Left colon (tissue), 2 donors: ENCODE data around the gene LARP4B. TPM values are rescaled to one million over a fixed set of nuclear protein-coding genes. Genes with fewer than 3 reads are reported as not detected.
A peak's percentile ranks its signal among the peaks of the same experiment; 100 is the strongest.

Source experiments
- ATAC-seq: fragments of 200-7000 bp; cut with Tn5 transposase; one replicate; pipeline ENCODE4 v1.9.1; 2020; ENCODE audit warnings: mild to moderate bottlenecking, moderate library complexity
- DNase-seq, 2 donors: peaks; one replicate each; pipeline ENCODE4 v3.0.0-alpha.2; 2020
- intact Hi-C, 2 donors: fragments of 100-400 bp; cut with DNase I in 1 of 2; cut with micrococcal nuclease in 1 of 2; formaldehyde crosslinking; loops; one replicate each; pipeline versions ENCODE4 v1.11.2 to v1.14.0; 2022; cut with DNase I, micrococcal nuclease
- total RNA-seq, 2 donors: library from RNA; stranded (reverse); fragmentation: NEBNext Ultra II Directional; extraction: Animal tissue kit (Norgen Biotek cat#: 25700); gene quantifications; one replicate each; pipeline ENCODE4 v1.2.1, GENCODE V29; 2021
- donor health status: DM: no; HTN: no; CAD: no.
- donor health status: DM: yes; HTN: yes; CAD: no.

Gene LARP4B
- total RNA-seq, 2 donors from 2014 or later: 124 to 152 TPM

DNA sequence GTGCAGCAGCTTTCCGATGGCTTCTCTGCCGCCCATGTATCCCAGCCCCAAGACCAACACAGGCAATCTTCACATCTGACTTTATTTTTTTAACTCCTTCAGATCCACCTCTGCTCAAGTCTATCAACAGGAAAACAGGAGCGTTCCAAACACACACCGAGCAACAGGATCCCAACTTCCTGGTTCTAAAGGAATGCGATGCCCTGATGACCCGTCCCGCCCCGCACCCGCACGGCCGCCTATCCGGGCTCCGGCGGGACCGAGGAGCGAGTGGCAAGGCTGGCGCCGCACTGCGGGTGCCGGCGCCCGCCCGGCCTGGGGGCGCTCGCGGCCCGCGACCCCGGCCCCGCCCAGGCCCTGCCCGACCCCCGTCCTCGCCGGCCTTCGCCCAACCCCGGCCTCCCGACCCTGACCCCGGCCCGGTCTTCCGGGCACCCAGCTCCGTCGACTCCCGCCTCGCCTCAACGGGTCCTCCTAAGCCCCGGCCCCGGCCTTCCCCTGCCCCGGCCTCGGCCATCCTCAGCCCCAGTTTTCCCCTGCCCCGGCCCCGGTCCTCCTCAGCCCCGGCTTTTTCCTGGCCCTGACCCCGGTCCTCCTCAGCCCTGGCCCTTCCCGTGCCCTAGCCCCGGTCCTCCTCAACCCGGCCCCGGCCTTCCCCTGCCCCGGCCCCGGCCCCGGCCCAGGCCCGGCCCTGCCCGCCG, 730 bp downstream of the LARP4B start:
- DNase-seq (peak; percentile 67 to 74), ATAC-seq (peak; percentile 55)
- intact Hi-C loops: no loop called here

GRCh38 chr10:929960-930624, 1.4 kb downstream of the LARP4B start:
- intact Hi-C loops: no loop called here
- no peak for ATAC-seq
- no peak for DNase-seq

GRCh38 chr10:927131-927530, 4.4 kb downstream of the LARP4B start:
- ATAC-seq (no peak), DNase-seq (no peak)
- intact Hi-C loops: no loop called here

GRCh38 chr10:926075-926698, 5.3 kb downstream of the LARP4B start:
- intact Hi-C loops: no loop called here
- DNase-seq (peak; percentile 60 to 73), ATAC-seq (peak; percentile 73)

DNA sequence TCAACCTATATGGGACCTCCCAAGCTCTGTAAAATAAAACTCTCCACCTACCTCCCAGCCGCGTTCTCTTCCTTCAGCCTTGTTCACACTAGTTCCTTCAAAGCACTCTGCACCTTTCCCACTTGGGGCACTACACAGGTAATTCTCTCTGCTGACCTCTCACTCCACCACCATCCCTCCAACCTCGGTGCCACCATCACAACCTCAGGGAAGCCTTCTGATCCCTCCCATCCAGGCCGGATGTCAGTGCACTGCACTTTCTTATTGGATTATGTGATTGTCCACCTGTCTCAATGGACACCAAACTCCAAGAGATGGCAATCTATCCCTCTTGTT, 7.0 kb downstream of the LARP4B start:
- ATAC-seq: peak; percentile 63
- DNase-seq: no peak

DNA sequence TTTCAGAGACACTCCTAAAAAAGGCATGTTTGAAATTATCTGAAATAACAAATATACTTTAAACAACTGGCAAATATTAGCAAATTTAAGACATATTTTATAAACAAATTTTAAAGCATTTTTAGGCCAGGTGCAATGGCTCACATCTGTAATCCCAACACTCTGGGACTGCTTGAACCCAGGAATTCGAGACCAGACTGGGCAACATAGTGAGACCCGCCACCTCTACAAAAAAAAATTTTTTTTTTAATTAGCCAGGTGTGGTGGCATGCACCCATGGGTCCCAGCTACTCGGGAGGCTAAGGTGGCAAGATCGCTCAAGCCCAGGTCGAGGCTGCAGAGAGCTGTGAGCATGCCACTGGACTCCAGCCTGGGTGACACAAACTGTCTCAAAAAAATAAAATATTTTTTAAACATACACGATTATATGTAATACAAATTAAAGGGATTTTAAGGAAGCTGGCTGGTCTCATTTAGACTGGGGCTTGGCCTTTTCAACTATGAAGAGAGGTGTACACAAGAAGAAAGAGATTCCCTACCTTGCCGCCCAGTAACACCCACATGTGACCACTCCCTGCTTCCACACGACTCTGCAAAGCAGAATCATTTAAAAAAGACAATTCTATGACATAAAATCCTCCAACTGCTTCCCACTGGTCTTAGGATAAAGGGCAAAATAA, 7.5 kb downstream of the LARP4B start:
- intact Hi-C loops: no loop called here
- DNase-seq (no peak), ATAC-seq (peak; percentile 59)

More for the DNA sequence above, 7.0 kb downstream of the LARP4B start:
- intact Hi-C loops: no loop called here

DNA sequence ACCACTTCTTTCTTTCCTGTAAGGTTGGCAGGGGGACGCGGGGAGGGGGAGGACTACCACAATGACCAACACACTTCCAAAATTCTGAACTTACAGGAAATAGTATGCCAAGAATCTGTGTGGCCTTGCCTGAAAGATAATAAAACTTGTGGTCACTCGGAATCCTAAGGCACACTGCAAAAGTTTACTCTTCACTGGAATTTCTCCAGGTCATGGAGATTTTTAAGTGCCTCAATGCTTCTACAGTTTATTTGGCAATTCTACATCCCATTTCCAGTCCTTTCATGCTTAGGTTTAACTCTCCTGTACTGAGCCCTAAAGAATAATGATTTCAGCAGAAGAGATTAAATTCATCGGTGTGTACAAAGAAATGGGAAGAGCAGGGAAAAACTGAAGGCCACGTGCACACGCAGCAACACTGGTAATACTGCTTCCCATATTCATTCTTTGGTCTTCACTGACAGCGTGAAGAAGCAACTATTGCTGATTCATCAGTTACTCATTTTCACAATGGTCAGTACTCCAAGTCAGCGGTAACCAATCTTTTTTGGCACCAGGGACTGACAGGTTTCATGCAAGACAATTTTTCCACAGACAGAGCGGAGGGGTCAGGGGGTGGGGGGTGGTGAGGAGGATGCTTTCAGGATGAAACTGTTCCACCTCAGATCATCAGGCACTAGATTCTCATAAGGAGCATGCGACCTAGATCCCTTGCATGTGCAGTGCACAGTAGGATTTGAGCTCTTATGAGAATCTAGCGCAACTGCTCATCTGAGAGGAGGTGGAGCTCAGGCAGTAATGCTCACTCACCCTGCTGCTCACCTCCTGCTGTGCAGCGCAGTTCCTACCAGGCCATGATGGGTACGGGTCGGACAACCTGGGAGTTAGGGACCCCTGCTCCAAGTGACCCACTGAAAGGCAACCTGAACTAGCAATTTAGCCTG, 9.8 kb downstream of the LARP4B start:
- intact Hi-C loops: no loop called here
- ATAC-seq (no peak), DNase-seq (no peak)

GRCh38 chr10:920450-920849, 11.1 kb downstream of the LARP4B start:
- ATAC-seq: no peak
- DNase-seq: no peak
- intact Hi-C loops: no loop called here

DNA sequence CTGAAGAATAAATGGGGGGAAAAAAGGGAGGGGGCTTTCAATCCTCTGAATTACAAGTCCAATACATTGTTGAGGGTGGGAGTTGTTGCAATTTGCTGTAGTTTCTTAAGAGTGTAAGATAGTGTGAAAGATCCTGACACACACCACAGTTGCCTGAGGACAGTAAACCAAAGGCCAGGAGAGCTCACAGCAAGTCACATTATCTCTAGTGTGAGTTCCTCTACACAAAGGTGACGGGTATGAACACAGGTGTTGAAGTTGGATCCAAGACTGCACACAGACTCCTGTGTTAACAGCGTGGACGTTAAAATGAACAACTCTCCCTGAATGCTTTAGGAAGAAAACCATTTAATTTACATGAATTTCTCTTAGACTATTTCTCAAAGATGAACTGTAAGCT, 12.0 kb downstream of the LARP4B start:
- no peak for ATAC-seq
- DNase-seq: no peak
- intact Hi-C loops: no loop called here

DNA sequence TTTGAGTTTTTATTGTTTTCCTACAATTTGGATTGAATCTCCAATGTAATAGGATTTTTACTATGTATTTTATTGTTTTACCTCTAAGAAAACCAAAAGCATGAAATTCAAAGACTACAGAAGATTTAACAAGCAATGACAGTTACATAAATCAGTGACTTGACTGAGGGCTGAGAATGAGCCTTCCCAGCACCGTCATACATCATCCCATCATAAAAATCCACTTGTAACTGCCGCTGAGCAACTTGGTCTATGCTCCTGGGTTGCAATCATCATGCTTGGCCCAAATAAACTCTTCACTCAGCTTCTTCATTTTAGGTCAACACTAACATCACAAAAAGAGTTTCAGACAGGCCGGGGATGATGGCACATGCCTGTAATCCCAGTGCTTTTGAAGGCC, 13.5 kb downstream of the LARP4B start:
- intact Hi-C loops: no loop called here
- ATAC-seq (peak; percentile 49), DNase-seq (no peak)

DNA sequence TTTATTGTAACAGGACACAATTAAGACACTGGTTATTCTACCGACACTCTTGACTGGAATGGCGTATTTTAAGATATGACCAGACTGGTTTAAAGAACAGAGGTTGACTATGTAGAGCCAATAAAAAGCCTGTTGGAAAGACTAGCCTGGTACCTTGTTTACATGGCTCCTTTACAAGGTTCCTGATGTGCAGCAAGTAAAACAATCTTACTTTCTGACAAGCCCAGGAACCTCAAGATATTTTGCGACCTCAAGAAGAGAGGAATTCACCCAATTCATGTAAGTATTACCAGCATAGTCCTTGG, 14.1 kb downstream of the LARP4B start:
- peak; percentile 94 for ATAC-seq
- DNase-seq: no peak
- intact Hi-C loops: no loop called here

DNA sequence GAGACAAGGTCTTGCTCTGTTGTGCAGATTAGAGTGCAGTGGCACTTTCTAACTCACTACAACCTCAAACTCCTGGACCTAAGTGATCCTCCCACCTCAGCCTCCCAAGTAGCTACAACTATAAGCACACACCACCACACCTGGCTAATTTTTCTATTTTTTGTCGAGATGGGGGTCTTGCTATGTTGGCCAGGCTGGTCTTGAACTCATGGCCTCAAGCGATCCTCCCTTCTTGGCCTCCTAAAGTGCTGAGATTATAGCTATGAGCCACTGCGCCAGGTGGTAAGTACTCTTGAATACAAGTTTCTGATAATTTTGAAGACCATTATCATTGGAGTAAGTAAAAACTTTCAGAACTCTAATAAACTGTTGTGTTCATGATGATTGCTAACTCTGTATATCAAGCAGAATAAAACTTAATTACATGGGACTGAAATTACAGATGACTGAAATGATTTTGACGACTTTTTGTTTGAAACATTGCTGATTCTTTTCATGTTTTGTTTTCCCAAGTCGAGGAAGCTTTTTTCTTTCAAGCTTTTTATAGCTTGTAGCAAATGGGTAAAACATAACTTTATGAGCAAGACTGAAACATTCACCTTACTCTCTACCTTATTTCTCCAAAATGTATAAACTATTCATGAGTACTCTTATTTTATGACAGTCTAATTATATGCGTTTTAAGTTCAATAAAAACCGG, 14.6 kb downstream of the LARP4B start:
- intact Hi-C loops: no loop called here
- DNase-seq: no peak
- no peak for ATAC-seq

DNA sequence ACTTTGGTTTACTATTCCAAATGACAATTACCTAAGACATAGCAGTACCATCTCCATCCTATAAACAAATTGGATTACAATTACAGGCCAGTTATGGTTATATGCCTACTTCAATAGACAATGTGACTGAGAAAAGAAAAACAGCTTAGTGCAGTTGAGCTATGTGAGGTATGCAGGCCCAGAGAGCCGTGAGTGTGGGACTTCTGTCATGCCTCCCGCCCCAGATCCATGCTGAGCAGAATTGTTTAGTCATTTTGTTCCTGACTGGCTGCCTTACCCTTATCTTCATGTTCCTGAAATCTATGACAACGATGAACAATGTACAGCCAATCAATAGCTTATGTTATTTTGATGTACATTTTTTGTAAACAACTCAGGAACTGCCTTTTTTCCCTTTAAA, 21.7 kb downstream of the LARP4B start:
- no peak for ATAC-seq

DNA sequence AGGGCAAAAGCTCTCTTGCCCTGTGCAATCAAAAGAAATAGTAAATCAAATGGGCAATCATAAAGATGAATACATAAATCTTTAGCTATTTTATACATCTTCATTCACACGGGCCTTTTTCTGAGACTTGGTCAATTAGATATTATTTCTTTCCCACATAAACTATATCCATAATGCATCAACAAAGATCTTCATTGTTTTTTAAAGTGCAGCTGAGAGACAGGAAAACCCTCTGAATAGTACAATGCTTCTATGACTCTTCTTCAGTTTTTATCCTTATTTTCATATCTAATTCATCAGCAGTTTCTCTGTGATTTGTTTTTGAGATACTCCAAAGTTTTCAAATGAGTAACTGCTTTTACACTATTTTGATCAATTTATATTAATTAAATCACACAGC, 25.5 kb downstream of the LARP4B start:
- intact Hi-C loops: no loop called here
- no peak for DNase-seq
- no peak for ATAC-seq

More for the DNA sequence above, 21.7 kb downstream of the LARP4B start:
- intact Hi-C loops: no loop called here
- DNase-seq: no peak

- ATAC-seq (peak; percentile 52), DNase-seq (no peak)
- intact Hi-C loops: no loop called here
Observed at GRCh38 chr10:905503-905902, 26.0 kb downstream of the LARP4B start.

GRCh38 chr10:904403-904802, 27.1 kb downstream of the LARP4B start:
- DNase-seq: no peak
- intact Hi-C loops: no loop called here
- ATAC-seq: no peak

- intact Hi-C loops: no loop called here
- no peak for DNase-seq
- ATAC-seq: no peak
Observed at GRCh38 chr10:898141-898540, 33.4 kb downstream of the LARP4B start.

- DNase-seq (no peak), ATAC-seq (no peak)
- intact Hi-C loops: no loop called here
Observed at GRCh38 chr10:896982-897381, 34.5 kb downstream of the LARP4B start.
